NCI-H1092 treated with DMSO at 0.1 percent for 48 hours (cell line): Measurements from ENCODE around the gene GBF1.
"Not testable (repeated sequence)": the region's sequence is repeated elsewhere in the genome, so short reads cannot be mapped to it uniquely, and the experiment has no call there.

Source experiments
- DNase-seq: peaks from one replicate; lab custom pipeline; 2025; lab: John Stamatoyannopoulos, UW

GBF1 gene

DNA sequence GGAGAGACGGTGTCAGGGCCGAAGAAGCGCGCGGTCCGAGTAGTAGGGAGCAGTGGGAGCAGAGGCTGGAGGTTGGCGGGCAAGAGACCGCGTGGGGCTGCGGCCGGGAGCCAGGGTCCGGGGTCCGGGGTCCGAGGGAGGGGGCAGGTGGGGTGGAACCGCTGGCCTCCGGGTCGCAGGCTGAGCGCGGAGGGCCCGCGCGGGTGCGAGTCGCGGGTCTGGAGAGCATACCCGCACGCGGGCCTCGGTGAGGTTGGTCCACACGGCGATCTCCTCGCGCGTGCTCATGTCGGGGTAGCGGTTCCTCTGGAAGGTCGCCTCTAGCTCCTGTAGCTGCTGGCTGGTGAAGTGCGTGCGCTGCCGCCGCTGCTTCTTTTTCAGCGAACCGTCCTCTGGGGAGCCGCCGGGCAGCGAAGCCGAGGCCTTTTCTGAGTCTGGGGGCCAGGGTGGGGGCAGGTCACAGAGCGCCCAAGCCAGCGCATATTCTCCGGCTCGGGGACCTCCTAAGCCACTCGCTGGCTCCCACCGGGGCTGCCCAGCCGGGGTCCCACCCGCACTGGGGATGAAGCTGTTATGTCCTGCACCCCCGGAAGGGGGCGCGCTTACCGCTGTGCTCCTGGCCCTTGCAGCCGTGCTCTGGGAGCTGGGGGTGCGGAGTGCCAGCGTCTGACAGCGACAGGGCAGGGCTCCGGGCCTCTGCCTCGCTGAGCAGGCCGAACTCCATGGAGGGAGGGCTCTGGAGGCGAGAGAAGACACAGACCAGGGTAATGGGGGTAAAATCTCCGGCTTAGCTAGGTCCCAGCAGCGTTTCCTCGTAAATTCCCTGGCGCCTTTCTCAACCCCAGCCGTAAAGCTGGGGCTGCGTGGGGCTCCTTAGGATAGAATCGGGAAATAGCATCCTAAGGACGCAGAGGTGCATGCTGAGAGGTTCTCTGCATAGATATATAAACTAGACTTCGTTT, 13.7 kb upstream of the GBF1 start:
- no peak for DNase-seq

DNA sequence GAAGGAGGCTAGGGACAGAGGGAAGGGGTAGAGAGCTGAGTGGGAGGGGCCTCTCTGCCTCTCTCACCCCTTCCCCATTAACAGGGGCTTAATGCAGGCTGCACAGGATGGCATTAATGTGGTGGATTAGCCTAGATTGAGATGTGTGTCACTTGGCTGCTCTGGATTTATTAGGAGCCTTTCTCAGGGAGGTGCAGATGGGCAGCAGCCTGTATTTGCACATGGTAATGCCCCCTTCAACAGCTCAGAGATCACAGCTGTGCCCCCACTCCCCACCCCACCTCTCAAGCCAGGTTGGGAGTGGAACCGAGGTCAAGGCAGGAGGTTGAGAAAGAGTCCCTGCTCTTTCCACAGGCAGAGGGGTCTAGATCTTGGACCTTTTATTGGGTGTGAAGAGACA, 11.3 kb upstream of the GBF1 start:
- no peak for DNase-seq

DNA sequence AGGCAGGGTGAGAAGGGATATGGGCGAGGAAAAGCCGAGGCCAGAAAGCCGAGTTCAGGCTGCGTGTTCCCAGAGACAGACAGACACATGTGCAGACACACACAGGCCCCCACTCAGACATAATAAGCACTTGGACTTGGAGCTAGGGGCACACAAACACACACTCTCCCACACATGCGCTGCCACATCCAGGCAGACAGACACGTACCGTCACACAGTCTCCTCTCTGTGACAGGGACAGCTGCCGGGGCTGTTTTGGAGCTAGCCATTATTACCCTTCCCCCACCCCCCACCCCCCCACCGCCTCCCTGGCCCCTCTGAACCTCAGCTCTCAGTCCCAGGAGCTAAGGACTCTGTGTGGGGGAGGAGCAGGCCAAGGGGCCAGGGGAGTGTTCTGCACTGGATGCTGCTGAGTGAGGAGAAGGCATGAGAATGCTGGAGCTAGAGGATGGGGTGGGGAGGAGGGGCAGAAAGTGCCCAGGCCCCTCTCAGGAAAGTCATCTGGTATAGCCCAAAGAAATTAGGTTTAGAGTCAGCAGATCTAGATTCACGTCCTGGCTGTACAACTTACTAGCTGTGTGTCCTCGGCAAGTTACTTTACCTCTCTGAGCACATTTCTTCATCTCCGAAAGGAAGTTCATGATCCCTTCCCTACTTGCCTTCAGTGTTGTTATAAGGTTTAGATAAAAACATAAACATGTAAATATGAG, 10.3 kb upstream of the GBF1 start:
- no peak for DNase-seq

DNA sequence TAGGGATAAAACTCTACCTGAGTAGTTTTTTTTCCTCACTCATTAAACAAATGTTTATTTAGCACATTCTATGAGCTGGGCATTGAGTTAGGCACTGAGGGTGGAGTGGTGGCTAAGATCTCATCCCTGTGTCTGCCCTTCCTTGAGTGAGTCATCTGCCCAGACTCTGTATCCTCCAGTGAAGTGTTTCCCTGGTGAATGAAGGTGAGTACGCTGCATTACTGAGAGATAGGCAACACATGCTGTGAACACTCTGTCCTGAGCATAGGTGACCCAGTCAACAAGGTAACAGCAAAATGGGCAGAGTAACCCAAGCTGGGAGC, 9.8 kb upstream of the GBF1 start:
- DNase-seq = no peak

DNA sequence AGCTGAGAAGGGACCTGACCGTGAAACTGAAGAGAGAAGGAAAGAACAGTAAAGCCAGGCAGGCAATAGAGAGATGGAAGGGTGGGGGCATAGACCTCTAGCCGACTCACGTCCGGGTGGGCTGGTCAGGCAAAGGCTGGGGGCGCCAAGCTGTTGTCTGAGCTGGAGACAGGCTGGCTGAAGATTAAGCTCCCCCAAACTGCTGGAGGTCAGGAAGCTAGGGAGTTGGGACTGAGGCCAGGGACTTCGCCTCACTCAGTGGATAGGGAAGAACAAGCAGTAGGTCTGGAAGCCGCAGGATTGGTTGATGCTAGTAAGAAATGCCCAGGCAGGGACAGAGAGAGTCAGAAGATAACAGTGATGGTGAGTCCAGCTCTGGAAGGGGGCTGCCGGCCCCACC, 9.3 kb upstream of the GBF1 start:
- no peak for DNase-seq

DNA sequence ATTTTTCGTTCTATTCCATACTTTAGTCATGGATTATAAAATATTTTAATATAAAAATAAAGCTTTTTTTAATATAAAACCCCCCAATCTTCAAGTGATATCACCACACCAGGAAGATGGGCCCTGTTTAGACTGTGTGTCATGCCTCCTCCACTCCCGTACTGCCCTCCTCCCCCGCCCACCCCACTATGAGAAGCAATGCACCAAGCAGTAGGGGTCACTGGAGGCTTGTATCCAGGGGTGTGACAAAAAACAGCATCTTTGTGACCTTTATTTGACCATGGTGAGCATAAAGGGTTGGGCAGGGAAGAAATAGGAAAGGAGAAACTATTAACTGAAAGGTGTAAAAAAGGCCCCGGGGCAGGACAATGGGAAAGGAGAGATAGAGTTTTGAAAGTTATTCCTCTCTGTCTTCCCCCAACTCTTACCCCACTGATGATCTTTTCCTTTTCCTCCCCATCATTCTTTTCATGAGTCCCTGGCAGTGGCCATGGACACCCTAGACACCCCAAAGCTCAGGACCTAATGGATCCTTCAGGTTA, 7.5 kb upstream of the GBF1 start:
- no peak for DNase-seq

DNA sequence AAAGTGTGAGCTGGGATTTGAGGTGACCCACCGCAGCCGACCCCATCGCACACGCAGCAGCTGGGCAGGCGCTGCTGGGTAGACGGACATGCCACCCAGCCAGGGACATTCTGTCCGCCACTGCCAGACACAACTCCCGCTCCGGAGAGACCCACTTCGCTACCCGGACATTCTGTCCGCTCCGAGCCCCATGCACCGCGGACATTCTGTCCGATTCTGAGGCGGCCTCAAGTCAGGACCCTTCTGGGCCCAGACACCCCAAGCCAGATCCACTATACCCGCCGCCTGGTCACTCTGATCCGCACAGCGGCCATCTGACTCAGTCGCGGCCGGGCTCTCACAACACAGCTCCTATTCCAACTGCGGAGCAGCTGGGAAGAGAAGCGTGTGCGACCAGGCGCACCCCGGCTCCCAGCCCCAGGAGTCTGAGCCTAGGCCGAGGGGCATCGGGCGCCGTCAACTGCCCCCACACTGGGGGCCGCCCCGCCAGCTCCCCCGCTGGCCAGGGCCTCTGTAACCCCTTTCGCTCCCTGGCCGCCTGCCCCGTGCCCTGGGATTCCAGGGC, 4.8 kb upstream of the GBF1 start:
- DNase-seq = no peak

DNA sequence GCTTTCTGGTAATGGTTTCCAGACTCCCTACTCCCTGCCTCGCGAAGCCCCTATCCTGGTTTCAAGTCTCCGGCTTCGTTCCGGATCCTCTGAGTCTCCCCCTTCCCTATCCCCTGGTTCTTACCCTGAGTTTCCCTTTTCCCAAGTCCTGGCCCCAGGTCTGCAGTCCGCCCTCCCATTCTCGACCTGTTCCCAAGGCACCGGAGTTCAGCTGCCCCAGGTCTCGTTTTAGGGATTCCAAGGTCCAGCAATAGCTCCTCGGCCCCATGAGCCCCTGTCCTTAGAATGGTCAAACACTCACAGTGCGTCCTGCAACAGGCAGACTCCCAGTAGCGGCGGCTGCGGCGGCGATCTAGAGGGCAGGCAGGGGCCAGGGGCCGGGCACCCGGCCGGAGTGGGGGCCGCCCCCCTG, 4.3 kb upstream of the GBF1 start:
- DNase-seq = no peak

DNA sequence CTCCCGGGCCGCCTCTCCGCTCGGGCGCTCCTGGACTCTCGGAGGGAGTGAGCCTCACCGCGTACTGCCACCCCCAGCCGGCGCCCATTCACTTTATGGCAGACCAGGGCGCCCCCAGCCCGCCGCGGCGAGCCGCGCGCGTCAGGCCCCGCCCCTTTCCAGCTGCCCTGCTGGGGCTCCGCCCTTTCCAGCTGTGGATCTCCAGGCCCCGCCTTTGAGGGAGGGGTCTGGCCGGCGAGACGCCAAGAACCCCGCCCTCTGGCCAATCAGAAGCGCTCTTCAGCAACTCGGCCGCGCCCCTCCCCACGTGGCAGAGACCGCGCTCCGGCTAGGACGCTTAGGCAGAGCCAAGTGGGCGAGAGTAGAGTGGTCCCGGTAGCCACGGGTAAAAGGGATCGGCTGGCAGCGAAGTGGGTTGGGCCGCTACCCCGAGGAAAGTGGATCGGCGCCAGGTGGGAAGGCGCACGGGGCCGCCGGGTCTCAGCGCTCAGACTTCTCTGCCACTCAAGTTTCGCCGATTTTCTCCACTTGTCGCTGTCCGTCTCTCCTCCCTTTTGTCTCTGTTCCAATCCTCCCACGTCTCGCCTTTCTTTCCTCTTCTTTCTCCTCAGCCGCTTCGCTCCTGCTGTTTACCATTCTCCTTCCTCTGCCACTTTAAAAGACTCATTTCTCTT, 3.8 kb upstream of the GBF1 start, which contains the start of gene PITX3:
TSS of gene PITX3 (minus strand) at position 69 of the 674 bp plus-strand sequence. CDS start 9,432 bp downstream, outside the sequence.
- DNase-seq = peak; percentile 52

DNA sequence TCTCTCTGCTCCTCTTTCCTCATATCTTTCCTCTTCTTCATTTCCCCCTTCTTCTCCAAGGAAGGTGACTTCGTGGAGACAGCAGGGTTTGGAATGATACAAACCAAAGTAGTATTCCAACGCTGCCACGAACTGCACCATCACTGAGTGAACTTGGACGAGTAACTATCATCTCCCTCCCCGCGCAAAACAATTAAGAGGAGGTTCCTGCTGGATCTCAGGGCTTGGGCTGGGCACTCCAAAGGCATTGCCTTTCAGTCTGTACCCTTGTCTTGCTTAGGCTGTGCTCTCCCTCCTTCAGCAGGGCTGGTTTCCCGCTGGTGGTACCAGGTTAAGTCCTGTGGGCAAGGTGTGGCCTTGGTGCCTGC, 3.2 kb upstream of the GBF1 start:
- no peak for DNase-seq

DNA sequence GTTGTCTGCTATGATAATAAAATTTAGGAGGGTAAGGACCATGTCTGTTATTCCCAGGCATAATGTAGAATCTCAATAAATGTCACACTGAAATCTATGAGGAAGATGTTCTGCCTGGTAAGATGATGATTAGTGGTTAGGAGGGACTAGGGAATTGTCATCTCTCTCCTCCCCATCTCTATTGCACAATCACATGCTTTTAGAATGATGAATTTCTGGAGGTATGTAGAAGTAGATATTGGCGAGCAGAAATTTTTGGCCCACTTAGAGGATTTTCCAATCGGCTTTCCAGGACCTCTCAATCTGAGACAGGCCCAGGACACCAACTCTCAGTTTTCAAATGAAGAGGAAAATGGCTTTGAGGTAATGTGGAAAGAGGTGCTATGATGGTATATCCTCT, 2.0 kb upstream of the GBF1 start:
- no peak for DNase-seq

DNA sequence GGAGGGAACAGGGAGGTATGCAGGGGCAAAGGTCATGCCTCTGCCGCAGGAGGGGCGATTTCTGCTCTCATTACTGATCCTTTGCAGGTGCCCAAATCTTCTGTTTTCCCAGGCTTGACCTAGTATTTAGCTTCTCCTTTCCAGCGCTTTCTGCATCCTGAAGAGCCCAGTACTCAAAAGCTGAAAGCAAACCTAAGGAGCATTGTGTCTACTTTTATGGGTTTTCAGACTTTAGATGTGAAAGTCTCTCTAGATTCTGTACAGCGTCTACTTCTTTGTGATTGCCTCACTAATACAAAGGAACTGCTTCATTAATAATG, 560 bp downstream of the GBF1 start:
- DNase-seq = no peak

DNA sequence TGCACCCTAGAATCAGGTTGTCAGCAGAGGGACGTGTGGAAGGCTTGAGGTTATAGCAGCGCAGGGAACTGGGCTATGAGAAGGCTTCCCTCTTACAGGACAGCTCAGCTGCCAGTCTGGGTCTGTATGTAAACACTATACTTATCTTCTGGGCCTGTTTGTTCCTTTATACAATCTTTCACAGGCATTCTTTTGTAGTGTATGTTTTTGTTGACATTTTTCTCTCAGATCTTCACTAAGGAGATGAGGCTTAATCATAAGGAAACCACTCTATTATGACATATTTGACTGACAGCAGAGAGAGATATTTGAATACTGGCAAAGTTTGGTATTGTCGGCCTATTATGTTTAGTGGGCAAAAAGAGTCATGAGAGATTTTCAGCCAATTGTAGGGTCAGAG, 929 bp downstream of the GBF1 start:
- DNase-seq = no peak

DNA sequence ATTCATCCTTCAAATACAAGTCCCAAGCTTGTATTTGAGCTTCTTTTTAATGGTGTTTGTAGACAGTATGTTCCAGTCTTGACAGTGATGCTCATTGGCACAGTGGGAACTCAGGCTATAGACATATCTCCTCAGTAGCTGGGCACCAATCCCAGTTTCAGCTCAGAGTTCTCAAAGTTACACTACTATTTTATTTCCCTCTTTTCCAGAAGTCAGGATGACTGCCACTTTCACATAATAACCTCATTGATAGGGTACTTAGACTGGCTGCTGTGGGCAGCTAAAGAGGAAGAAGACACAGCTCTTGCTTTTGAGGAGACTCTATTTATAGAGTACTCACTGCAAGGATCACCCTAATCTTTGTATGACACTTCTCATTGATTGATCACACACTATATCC, 2.4 kb downstream of the GBF1 start:
- no peak for DNase-seq

DNA sequence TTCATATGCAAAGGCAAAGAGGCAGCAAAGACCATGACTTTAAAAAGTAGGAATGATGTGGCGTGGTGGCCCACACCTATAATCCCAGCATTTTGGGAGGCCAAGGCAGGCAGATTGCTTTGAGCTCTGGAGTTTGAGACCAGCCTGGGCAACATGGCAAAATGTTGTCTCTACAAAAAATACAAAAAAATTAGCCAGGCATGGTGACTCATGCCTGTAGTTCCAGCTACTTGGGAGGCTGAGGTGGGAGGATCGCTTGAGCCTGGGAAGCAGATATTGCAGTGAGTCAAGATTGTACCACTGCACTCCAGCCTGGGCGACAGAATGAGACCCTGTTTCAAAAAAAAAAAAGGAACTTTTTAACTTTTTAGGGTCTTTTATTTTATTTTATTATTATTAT, 7.2 kb downstream of the GBF1 start:
- DNase-seq = not testable (repeated sequence)

DNA sequence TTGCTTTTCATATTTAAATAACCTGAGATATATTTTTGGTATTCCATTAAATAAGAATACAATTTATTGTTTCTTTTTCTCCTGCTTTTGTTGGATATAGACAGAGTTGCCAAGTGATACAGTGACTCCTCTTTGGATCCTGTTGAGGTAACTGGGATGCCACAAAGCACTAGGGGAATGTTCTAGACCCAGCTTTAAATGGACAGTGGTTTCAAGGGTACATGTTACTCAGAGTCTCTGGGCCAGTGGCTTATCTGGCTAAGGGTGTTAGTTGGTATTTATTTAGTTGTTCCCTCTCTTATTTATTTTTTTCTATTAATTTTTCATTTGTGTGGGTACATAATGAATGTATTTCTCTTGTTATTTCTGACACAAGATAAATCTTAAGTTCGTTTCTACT, 9.1 kb downstream of the GBF1 start:
- no peak for DNase-seq

DNA sequence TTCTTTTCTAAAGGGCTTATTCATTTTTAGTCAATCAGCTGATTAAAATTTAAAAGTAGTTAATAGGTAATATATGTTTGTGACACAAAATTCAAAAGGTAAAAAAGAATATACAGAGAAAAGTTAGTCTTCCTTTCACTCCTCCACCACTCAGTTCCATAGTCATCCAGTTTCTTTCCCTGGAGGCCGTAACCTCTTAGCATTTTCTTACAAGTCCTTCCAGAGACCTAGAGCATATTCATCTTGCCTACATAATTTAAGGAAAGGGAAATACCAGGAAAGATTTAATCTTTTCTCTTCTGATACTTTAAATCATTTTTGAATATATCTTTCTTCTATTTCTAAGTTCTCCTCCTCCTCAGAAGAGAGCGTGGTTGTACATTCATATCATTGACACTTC, 10.1 kb downstream of the GBF1 start:
- no peak for DNase-seq

DNA sequence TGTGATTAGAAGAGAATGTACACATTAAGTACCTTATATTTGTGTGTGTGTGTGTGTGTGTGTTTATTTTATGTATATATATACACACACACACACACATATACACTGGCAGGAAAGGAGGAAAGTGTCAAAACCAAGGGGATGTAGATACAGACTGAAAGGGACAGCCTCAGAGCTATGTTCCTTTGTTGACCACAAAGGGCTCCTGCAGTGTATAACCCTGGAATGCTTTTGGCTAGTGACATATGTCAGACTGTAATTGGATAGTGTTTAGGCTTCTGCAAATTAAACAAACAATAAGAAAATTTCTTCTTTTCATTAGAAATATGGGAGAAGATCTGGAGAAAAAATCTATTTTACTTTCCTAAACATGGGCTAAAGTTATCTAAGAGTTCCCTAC, 15.9 kb downstream of the GBF1 start:
- DNase-seq = no peak

DNA sequence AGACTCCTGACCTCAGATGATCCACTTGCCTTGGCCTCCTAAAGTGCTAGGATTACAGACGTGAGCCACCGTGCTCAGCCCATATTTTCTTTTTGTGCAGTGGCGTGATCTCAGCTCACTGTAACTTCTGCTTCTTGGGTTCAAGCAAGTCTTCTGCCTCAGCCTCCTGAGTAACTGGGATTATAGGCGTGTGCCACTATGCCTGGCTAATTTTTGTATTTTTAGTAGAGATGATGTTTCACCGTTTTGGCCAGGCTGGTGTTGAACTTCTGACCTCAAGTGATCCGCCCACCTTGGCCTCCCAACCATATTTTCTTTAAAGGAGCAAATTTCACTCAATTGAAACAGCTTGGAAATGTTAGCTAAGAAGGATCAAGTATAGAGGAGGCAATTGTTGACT, 16.5 kb downstream of the GBF1 start:
- DNase-seq = no peak

DNA sequence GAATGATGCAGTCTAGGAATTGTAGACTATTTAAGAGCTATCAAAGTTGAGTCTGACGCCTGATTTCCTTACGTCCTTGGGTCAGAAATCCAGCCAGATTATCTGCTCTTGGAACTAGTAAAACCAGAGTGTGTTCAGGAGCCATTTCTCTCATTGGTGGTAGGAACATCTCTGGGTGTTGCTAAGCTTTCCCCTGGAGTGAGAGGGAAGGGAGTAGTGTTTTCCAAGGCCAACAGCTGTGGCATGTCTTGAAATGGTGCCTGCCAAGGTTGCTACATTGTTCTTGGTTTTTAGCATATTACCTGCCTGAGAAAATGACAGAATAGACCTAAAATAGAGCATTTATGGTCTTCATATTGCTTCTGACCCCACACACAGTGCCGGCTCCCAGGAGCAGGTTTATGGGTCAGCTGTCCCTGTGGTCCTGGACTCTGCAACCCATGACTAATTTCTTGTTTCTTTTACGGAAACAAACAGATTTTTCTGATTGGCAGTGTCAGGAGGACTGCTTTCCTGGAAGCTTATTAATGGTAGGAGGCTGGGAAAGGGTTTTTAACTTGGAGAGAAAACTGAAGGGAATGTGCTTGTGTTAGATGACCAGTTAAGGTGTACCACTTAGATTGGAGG, 17.5 kb downstream of the GBF1 start:
- no peak for DNase-seq

DNA sequence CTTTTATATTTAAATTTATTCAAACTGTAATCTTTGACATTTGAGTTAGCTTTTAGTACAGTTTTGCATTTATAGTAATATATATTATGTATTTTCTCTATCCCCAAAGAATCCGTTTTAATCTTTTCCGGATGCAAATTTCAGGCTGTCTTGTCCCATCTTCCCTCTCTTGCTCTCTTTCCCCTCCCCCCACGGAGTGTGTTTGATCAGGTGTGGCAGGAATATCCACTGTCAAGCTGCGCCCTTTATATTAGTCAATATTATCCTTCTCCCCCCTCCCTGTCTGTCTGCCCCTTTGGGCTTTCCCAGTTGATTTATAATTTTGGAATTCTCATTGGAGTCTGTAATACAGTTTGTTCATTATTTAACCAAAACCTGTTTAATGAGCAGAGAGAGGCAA, 19.0 kb downstream of the GBF1 start:
- no peak for DNase-seq

DNA sequence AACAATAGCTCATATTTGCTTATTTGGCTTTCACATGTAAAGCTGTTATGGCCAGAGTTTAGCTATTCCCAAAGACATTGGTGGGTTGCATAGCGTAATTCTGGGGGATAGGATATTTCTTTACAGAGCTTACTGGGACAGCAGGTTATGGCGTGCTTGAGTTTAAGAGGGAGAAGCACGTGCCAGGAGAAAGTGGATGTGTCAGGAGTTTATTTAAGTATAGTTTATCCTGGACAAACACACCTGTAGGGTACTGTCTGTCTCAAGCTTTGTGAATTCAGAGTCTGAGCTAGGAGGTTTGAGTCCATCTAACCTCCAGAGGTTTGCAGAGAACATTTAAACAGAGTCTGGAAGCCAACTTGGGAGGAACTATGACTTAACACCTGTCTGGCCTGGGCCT, 21.3 kb downstream of the GBF1 start:
- DNase-seq = no peak
